ENCODE results near the gene ZNF536. TPM values are rescaled to one million over a fixed set of nuclear protein-coding genes. Genes with fewer than 3 reads are reported as not detected.

The ZNF536 gene
- total RNA-seq, 1 experiment from 2014 or later = 0.35 TPM

GRCh38 chr19:30374539-30374864 lies 2.3 kb downstream of the ZNF536 start:
- POLR2A ChIA-PET = no interaction called here
- Mint-ChIP-seq H3K36me3 (no peaks in the 10 kb centered on the region), H3K27me3 (ENCODE audit: low read depth) (peaks cover 14% of the 10 kb centered on the region), H3K27ac (no peak overlapping the region), H3K9me3 (no peaks in the 10 kb centered on the region), H3K4me1 (peaks cover 41% of the 10 kb centered on the region), H3K4me3 (peak overlapping the region; percentile 56)
- DNase-seq (ENCODE audit: low spot score) (no peak), ATAC-seq (peak; percentile 3; the same call in 1 of the 2 replicates)
- TF ChIP-seq FOXP4 (CRISPR knock-in tag; IDR thresholded peaks at IDR 0.05) = no peak
- TF ChIP-seq ZNF423 (CRISPR knock-in tag; IDR thresholded peaks at IDR 0.05) = peak; percentile 58
- no peak for TF ChIP-seq ZNF671 (CRISPR knock-in tag; IDR thresholded peaks at IDR 0.05)
- CTCF ChIA-PET = interaction anchor here (0.8 to 1.0 kb wide), 2 partner anchors 31 to 151 kb away, joined by 3 to 4 read pairs; no protein-coding TSS in a partner anchor

GRCh38 chr19:30374865-30375552 lies 2.8 kb downstream of the ZNF536 start:
- Mint-ChIP-seq H3K27ac (no peak overlapping the region), H3K4me3 (peak overlapping the region; percentile 83), H3K4me1 (peaks cover 39% of the 10 kb centered on the region), H3K9me3 (no peaks in the 10 kb centered on the region), H3K27me3 (ENCODE audit: low read depth) (peaks cover 14% of the 10 kb centered on the region), H3K36me3 (no peaks in the 10 kb centered on the region)
- POLR2A ChIA-PET = no interaction called here
- CTCF ChIA-PET = interaction anchor here (1.0 kb wide), 1 partner anchor 290 kb away, joined by 3 read pairs; no protein-coding TSS in a partner anchor
- peak; percentile 48 for DNase-seq (ENCODE audit: low spot score)
- no peak for TF ChIP-seq ZMAT4 (CRISPR knock-in tag; IDR thresholded peaks at IDR 0.05)
- TF ChIP-seq ZNF138 (CRISPR knock-in tag; conservative IDR thresholded peaks at IDR 0.05) = no peak
- TF ChIP-seq IRF1 (CRISPR knock-in tag; IDR thresholded peaks at IDR 0.05) = no peak
- TF ChIP-seq EMX1 (CRISPR knock-in tag; IDR thresholded peaks at IDR 0.05) = no peak
- no peak for TF ChIP-seq NR2C2 (CRISPR knock-in tag; IDR thresholded peaks at IDR 0.05)
- TF ChIP-seq JAZF1 (CRISPR knock-in tag; IDR thresholded peaks at IDR 0.05) = no peak
- TF ChIP-seq ZNF317 (CRISPR knock-in tag; IDR thresholded peaks at IDR 0.05; ENCODE audit: borderline replicate concordance, low read depth) = no peak
- no peak for TF ChIP-seq NFYB (CRISPR knock-in tag; conservative IDR thresholded peaks at IDR 0.05; ENCODE audit: low read depth)
- TF ChIP-seq HMGXB4 (CRISPR knock-in tag; IDR thresholded peaks at IDR 0.05) = no peak
- no peak for TF ChIP-seq PRDM15 (CRISPR knock-in tag; IDR thresholded peaks at IDR 0.05)
- no peak for TF ChIP-seq ATF1 (CRISPR knock-in tag; IDR thresholded peaks at IDR 0.05)
- ATAC-seq = peak; percentile 27
